ENCODE results near the gene ACER3. TPM values are rescaled to one million over a fixed set of nuclear protein-coding genes. Genes with fewer than 3 reads are reported as not detected.
A peak's percentile ranks its signal among the peaks of the same experiment; 100 is the strongest.
"Not testable (repeated sequence)": the region's sequence is repeated elsewhere in the genome, so short reads cannot be mapped to it uniquely, and the experiment has no call there.

Gene ACER3
- total RNA-seq, 1 donor from 2014 or later: 67.2 TPM

- Histone ChIP-seq H3K9me3 (no peaks in the 10 kb centered on the region), H3K4me3 (no peak overlapping the region), H3K36me3 (no peaks in the 10 kb centered on the region), H3K27me3 (ENCODE audit: low read depth) (no peaks in the 10 kb centered on the region), H3K4me1 (peaks cover 32% of the 10 kb centered on the region), H3K27ac (peak overlapping the region; percentile 26)
- TF ChIP-seq CTCF (IDR thresholded peaks at IDR 0.05): no peak
- ATAC-seq: no peak
- DNase-seq: no peak
- intact Hi-C loops (cut with DNase I): no loop called here
These were observed 2.8 kb upstream of the ACER3 start for GRCh38 chr11:76857781-76858410.

- H3K27ac ChIP-seq: peak overlapping the region; percentile 90
- no peak for ATAC-seq
- DNase-seq: no peak
These were observed 950 bp upstream of the ACER3 start for GRCh38 chr11:76859708-76860227.

DNA sequence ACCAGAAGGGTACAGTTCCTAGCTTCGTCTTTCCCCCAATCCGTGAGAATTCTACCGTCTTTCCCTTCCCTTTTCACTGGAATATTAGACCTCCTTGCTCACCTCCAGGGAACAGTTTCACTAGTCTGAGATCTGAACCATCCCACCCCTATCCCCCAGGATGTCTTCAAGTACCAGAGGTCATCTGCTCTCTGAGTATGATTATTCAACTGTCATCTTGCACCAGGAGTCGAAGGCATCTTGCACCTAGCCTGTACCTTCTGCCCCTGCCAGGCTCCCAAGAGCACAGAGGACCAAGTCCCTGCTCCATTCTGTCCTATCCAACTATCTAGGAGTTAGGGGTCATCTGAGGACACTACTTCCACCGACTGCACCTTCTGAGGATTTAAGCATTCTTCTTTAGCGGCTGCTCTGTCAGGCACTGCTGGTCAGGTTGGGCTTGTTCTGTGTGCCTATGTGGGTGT, 804 bp downstream of the ACER3 start:
- intact Hi-C loops (cut with DNase I): no loop called here

More at GRCh38 chr11:76859708-76860227, 950 bp upstream of the ACER3 start:
- H3K9me3 ChIP-seq: no peaks in the 10 kb centered on the region
- no peak for TF ChIP-seq CTCF (IDR thresholded peaks at IDR 0.05)
- intact Hi-C loops (cut with DNase I): no loop called here
- peaks cover 43% of the 10 kb centered on the region for H3K4me1 ChIP-seq
- H3K4me3 ChIP-seq: no peak overlapping the region
- H3K27me3 ChIP-seq (ENCODE audit: low read depth): no peaks in the 10 kb centered on the region
- H3K36me3 ChIP-seq: no peaks in the 10 kb centered on the region

DNA sequence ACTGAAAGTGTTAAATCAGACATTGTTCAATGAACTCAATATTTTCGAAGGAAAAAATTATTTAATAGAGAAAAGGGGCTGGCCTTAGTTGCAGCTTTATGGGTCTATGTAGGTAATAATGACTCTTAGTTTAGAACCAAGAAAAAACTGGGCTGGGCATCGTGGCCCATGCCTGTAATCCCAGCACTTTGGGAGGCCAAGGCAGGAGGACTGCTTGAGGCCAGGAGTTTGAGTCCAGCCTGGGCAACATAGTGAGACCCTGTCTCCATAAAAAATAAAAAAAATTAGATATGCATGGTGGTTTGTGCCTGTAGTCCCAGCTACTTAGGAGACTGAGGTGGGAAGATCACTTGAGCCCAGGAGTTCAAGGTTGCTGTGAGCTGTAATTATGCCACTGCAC, 2.1 kb downstream of the ACER3 start:
- intact Hi-C loops (cut with DNase I); H3K36me3 ChIP-seq: not testable (repeated sequence)
- peak overlapping the region; percentile 76 for H3K4me3 ChIP-seq

More for the DNA sequence above, 804 bp downstream of the ACER3 start:
- Histone ChIP-seq H3K4me1 (peaks cover 56% of the 10 kb centered on the region), H3K9me3 (no peaks in the 10 kb centered on the region), H3K27me3 (ENCODE audit: low read depth) (no peaks in the 10 kb centered on the region), H3K4me3 (peak overlapping the region; percentile 76), H3K27ac (peak overlapping the region; percentile 90), H3K36me3 (peaks cover 5% of the 10 kb centered on the region)
- no peak for TF ChIP-seq CTCF (IDR thresholded peaks at IDR 0.05)
- DNase-seq (no peak), ATAC-seq (peak in 1 of 2 donors; percentile 2)

DNA sequence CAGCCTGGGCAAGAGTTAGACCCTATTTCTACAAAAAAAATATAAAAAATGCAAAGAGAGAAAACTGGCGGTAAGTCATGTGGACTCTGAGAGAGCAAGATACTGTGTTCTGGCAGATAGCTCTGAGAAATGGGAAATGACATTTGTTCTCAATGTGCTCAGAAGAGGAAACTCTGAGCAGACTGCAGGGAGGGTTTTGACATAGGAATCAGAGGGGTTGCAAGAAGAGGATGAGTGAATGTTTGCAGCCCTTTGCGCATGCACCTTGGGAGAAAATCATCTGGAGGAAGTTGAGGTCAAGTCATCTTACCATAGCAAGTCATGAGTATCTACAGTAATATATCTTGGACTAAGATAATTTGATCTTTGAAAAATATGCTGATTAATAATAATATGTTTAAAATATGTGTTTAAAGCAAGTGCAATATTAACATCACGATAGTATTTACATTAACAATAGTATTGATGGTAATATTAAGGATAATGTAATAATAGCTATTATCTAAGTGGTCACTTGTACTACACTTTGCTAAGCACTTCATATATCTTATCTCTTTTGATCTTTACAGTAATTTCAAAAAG, 2.6 kb downstream of the ACER3 start:
- H3K4me3 ChIP-seq: peak overlapping the region; percentile 76
- ATAC-seq (peak in 1 of 2 donors; percentile 14), DNase-seq (peak; percentile 54)
- no peak overlapping the region for H3K27ac ChIP-seq
- H3K36me3 ChIP-seq: peaks cover 5% of the 10 kb centered on the region
- H3K4me1 ChIP-seq: peaks cover 53% of the 10 kb centered on the region
- no peaks in the 10 kb centered on the region for H3K9me3 ChIP-seq
- no peaks in the 10 kb centered on the region for H3K27me3 ChIP-seq (ENCODE audit: low read depth)
- no peak for TF ChIP-seq CTCF (IDR thresholded peaks at IDR 0.05)
- intact Hi-C loops (cut with DNase I): no loop called here

More for the DNA sequence above, 2.1 kb downstream of the ACER3 start:
- ATAC-seq; H3K9me3 ChIP-seq; H3K27me3 ChIP-seq (ENCODE audit: low read depth); DNase-seq; H3K27ac ChIP-seq: not testable (repeated sequence)
- H3K4me1 ChIP-seq: peaks cover 53% of the 10 kb centered on the region
